ENCODE data around the gene BLNK. TPM values are rescaled to one million over a fixed set of nuclear protein-coding genes. Genes with fewer than 3 reads are reported as not detected.
A peak's percentile ranks its signal among the peaks of the same experiment; 100 is the strongest.

The BLNK gene
- total and polyA plus RNA-seq, 2 of the 13 experiments (the other 11 are each of a cell fraction or from before 2014, with no cell fraction given) = not detected

GRCh38 chr10:96229568-96230030 is 41.8 kb downstream of the BLNK start (continued):
- no peak for TF ChIP-seq PRDM15 (CRISPR knock-in tag; IDR thresholded peaks at IDR 0.05)
- no peak for TF ChIP-seq ZNF577 (CRISPR knock-in tag; IDR thresholded peaks at IDR 0.05; ENCODE audit: borderline replicate concordance, low read depth)
- TF ChIP-seq HOXA3 (CRISPR knock-in tag; IDR thresholded peaks at IDR 0.05) = no peak
- TF ChIP-seq ZBTB7B (CRISPR knock-in tag; IDR thresholded peaks at IDR 0.05) = no peak
- no peak for TF ChIP-seq GZF1 (CRISPR knock-in tag; IDR thresholded peaks at IDR 0.05)
- no peak for TF ChIP-seq MTA3 (CRISPR knock-in tag; IDR thresholded peaks at IDR 0.05)
- no peak for TF ChIP-seq ZNF12 (CRISPR knock-in tag; IDR thresholded peaks at IDR 0.05)
- TF ChIP-seq FLYWCH1 (CRISPR knock-in tag; IDR thresholded peaks at IDR 0.05) = no peak
- no peak for TF ChIP-seq DNMT3B (CRISPR knock-in tag; conservative IDR thresholded peaks at IDR 0.05)
- no peak for TF ChIP-seq NR1H2 (CRISPR knock-in tag; IDR thresholded peaks at IDR 0.05; ENCODE audit: borderline replicate concordance, low read depth)
- no peak for TF ChIP-seq ARNT2 (CRISPR knock-in tag; IDR thresholded peaks at IDR 0.05; ENCODE audit: low read depth)
- TF ChIP-seq ZNF850 (CRISPR knock-in tag; conservative IDR thresholded peaks at IDR 0.05) = no peak
- no peak for TF ChIP-seq EHMT2 (IDR thresholded peaks at IDR 0.05; ENCODE audit: borderline replicate concordance, low read depth, low read length)
- TF ChIP-seq MAF1 (CRISPR knock-in tag; IDR thresholded peaks at IDR 0.05; ENCODE audit: borderline replicate concordance) = no peak
- TF ChIP-seq ZNF580 (CRISPR knock-in tag; IDR thresholded peaks at IDR 0.05; ENCODE audit: borderline replicate concordance, low read depth) = no peak
- no peak for TF ChIP-seq HOXA9 (CRISPR knock-in tag; IDR thresholded peaks at IDR 0.05; ENCODE audit: borderline replicate concordance)
- TF ChIP-seq ZNF570 (CRISPR knock-in tag; IDR thresholded peaks at IDR 0.05; ENCODE audit: borderline replicate concordance) = no peak
- no peak for TF ChIP-seq ZNF230 (CRISPR knock-in tag; IDR thresholded peaks at IDR 0.05)
- 0 out of 2 replicates have a peak, but pooled peaks have one; percentile 43 for TF ChIP-seq RNF2 (conservative IDR thresholded peaks at IDR 0.05; ENCODE audit: low read depth)
- TF ChIP-seq, protein P1, sequence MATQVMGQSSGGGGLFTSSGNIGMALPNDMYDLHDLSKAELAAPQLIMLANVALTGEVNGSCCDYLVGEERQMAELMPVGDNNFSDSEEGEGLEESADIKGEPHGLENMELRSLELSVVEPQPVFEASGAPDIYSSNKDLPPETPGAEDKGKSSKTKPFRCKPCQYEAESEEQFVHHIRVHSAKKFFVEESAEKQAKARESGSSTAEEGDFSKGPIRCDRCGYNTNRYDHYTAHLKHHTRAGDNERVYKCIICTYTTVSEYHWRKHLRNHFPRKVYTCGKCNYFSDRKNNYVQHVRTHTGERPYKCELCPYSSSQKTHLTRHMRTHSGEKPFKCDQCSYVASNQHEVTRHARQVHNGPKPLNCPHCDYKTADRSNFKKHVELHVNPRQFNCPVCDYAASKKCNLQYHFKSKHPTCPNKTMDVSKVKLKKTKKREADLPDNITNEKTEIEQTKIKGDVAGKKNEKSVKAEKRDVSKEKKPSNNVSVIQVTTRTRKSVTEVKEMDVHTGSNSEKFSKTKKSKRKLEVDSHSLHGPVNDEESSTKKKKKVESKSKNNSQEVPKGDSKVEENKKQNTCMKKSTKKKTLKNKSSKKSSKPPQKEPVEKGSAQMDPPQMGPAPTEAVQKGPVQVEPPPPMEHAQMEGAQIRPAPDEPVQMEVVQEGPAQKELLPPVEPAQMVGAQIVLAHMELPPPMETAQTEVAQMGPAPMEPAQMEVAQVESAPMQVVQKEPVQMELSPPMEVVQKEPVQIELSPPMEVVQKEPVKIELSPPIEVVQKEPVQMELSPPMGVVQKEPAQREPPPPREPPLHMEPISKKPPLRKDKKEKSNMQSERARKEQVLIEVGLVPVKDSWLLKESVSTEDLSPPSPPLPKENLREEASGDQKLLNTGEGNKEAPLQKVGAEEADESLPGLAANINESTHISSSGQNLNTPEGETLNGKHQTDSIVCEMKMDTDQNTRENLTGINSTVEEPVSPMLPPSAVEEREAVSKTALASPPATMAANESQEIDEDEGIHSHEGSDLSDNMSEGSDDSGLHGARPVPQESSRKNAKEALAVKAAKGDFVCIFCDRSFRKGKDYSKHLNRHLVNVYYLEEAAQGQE (IDR thresholded peaks at IDR 0.05; ENCODE audit: borderline replicate concordance in 1 of 2, low read depth in 1 of 2, low read length in 2 of 2) = no peak
- peak; percentile 91 for TF ChIP-seq RAD21 (CRISPR knock-in tag; IDR thresholded peaks at IDR 0.05)
- TF ChIP-seq ZKSCAN8 (CRISPR knock-in tag; IDR thresholded peaks at IDR 0.05; ENCODE audit: borderline replicate concordance) = no peak
- peak; percentile 34; the same call in 1 of the 2 replicates for TF ChIP-seq TGIF2 (CRISPR knock-in tag; IDR thresholded peaks at IDR 0.05)
- TF ChIP-seq KMT2A (CRISPR knock-in tag; IDR thresholded peaks at IDR 0.05) = no peak
- no peak for TF ChIP-seq CENPX (CRISPR knock-in tag; IDR thresholded peaks at IDR 0.05)
- no peak; the same call in 1 of the 2 replicates for TF ChIP-seq ZNF761 (CRISPR knock-in tag; conservative IDR thresholded peaks at IDR 0.05)
